ENCODE data around the gene CYFIP1.

The CYFIP1 gene

DNA sequence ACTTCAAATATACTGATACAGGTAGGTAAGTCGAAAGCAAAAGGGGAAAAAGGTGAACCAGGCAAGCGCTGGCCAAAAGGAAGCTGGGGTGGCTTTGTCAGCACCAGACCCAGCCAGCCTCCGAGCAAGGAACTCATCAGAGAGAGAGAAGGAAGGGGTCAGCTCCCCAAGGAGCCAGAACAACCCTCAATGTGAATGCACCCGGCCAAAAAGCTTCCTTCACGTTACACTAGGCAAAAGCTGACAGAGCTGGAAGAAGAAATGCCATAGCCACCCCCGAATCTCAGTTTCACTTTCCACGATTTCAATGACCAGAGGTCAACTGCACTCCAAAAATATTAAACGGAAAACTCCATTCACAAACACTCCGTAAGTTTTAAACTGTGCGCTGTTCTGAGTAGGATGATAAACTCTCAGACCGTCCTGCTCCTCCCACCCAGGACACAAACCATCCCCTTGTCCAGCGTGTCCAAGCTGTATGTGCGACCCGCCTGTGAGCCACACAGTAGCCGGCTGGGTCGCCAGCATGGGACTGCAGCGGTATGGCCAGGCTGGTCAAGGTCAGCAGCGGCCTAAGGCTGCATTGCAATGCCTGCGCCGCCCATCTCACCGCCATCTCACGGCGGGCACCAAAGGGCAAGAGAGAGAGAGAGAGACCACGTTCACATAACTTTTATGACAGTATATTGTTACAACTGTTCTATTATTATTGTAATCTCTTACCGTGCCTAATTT lies 29.7 kb downstream of the CYFIP1 start:
- DNase-seq (ENCODE audit: low read depth, low spot score), result no peak

DNA sequence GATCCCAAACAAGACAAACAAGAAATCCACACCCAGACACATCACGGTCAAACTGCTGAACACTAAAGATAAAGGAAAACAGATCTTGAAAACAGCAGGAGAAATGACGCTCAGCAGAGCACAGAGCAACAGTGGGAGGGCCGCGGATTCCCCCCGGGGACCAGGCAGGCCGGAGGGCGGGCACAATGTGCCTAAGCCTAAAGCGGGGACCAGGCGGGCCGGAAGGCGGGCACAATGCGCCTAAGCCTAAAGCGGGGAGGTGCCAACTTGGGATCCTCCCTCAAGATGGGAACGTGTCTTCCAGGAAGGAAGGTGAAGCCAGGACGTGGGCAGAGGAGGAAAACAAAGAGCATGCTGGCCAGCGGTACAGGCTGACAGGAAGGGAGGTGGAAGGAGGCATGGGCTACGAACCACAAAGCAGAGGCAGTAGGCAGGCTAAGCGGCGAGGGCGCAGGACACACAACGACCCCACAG lies 31.1 kb downstream of the CYFIP1 start:
- peak; percentile 91 for DNase-seq (ENCODE audit: low read depth, low spot score)

DNA sequence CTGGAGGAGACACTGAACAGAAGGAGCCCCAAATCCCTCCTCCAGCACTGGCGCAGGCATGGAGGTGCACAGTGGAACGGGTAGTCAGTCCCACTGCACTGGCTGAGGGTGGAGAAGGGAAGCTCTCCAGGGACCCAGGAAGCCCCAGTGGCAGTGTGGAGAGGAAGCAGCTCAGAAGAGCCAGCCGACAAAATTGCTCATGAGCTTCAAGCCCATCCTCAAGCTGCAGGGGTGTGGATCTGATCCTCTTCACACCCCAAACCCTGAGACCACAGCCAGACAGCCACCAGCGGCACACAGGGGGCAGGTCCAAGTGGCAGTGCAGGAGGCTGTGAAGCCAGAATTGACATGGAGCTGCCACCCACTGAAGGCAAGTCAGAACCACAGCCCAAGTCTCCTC lies 32.1 kb downstream of the CYFIP1 start:
- DNase-seq (ENCODE audit: low read depth, low spot score), result no peak

DNA sequence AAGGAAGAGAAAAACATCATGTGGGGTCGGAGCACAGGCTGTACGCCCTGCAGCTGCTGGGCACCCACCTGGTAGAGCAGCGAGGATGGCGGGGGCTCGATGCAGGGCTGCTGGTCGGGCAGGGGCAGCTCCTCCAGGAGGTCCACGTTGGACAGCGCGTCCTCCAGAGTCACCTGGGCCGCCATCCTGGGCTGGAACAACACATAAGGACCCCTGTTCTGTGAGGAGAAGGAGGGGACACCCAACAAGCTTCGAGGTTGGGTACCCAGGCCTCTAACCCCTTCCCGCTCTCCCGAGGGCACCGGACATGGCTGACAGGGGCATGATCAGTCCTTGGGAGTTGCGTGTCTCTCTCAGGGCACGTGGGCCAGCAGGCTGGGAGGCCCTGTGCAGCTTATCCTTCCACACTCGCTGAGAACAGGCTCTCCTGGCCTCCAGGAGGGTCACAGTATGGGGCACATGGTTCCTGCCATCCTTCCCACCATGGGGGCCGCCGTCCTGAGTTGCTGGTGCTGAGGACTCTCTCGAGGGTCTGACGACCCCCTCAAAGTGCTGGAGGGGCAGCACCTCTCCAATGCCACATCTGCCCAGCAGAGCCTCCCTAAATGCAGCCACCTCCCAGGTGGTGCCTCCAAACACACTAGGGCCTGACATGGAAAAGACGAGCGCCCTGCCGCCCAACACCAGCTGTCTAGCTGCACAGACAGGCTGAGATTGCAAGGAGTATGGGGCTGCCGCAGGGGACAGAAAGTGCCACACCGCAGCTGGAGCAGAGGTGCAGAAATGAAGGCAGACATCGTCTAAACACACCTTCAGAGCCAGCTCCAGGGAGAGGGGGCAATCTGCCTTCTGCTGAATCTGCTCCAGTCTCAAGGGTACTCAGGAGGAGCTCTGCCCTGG lies 32.8 kb downstream of the CYFIP1 start:
- no peak for DNase-seq (ENCODE audit: low read depth, low spot score)

DNA sequence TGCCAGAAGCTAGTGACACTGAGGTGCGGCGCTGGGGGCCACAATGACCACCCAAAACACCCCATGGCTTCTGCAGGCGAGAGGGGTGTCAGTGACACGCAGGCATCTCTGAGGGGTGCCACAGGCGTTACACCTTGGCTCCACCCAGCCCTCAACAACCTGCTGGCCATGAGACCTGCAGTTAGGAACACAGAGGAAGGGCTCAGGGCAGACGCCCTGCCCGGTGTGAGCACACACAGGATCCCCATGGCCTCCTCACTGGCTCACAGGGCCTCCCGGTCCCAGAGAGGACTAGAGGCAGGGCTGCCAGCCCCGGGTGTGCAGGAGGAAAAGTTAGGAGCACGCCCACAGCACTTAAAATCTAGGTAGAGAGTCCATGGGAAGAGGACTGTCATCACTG lies 35.1 kb downstream of the CYFIP1 start:
- no peak for DNase-seq (ENCODE audit: low read depth, low spot score)

DNA sequence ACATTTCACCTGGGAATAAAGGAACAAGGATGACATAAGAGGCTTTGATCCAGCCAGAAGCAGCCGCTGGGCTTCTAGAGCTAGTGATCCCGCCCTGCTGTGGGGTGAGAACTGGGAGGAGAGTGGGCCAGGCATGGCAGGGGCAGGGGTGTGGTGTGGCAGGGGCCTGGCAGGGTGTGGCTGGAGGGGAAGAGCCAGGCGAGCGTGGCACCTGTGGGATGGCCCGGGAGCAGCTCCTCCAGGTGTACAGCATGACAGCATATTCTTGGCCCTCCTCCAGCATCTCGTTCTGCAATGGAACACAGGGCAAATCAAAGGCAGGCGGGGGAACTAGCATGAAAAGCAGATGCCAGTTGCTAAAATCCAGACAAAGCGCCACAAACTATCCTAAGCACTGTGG lies 35.5 kb downstream of the CYFIP1 start:
- DNase-seq (ENCODE audit: low read depth, low spot score), result no peak

DNA sequence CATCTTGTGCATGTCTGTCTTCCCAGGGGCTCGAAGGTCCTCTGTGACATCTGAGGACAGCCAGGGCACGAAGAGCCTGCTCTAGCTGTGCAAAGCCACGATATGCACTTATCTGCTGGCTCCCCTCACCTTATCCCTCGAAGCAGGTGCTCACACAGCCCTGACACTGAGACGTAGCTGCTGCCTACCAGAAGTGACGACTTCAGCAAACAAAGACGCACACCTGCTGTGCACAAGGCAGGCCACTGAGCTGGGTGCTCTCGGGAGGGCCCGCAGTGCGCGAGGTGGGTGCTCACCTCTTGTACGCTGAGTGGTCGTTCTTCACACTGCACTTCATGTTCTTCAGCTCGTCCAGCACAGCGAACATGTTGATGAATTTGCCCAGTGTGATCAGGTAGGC lies 37.3 kb downstream of the CYFIP1 start:
- no peak for DNase-seq (ENCODE audit: low read depth, low spot score)

DNA sequence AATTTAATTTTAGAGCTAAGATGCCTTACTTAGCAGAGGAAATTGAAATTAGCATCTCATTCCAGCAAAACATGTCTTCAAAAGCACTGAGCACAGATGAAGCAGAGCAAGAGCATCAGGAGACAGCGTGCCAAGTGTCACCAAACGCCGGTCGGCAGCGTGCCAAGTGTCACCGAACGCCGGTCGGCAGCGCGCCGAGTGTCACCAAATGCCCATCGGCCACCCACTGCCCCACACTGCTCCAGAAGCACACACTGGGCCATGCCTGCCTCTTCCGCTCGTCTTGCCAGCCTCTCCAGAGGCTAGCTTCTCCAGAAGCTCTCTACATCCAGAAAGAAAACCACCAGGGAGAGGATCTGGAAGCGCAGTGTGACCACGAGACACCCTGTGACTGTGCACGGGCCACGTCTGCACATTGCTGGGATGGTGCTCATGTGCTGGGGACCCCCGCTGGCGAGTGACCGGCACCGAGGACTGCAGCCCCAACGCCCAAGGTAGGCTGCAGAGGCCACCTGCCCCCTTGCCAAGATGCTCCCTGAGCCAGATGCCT lies 37.8 kb downstream of the CYFIP1 start:
- DNase-seq (ENCODE audit: low read depth, low spot score), result no peak

DNA sequence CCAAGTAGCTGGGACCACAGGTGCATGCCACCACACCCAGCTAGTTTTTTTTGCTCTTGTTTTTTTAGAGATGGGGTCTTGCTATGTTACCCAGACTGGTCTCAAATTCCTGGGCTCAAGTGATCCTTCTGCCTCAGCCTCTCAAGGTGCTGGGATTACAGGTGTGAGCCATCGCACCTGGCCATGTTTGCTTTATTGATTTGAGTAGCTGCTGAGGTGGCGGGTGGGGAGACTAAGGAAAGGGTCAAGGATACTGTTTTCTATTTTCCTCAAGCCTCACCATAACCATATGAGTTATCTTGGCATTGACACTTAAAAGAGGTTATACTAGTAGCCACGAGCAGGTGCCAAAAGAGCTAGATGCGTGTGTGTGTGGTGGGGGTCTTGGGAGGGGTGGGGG lies 39.0 kb downstream of the CYFIP1 start:
- no peak for DNase-seq (ENCODE audit: low read depth, low spot score)

DNA sequence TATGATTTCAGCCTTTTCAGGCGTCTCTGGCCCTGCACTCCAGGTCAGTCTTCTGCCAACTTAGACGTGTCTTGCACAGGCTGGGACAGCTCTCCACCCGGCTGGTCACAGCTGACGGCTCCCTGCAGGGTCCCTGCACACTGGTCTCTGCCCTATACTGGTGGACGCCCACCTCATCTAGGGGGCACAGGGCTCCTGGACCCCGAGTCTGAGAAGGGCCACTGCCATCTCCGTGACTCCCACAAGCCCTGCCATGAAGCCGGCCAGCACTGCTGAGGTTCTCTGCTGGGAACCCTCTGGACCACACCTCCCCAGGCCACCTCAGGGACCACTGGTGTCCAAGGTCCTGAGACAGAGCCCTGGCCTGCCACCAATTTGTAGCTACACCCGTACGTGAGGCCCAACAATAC lies 40.5 kb downstream of the CYFIP1 start:
- DNase-seq (ENCODE audit: low read depth, low spot score), result no peak

DNA sequence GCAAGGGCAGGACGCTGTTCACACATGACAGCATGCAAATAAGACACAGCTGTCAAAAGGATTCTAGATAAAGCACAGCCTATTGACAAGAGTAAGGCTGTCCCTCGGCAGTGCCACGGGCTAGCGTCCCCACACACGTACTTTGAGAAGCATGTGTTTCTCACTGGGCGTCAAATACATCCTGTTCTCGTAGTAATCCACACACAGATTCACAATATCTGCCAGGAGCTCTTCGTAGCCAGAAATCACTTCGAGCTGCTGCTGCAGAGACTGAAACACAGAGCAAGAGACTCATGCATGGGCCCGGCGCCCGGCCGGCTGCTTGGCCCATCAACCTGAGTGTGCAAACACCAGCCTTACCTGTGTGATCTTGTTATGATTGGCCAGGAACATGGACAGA lies 41.1 kb downstream of the CYFIP1 start:
- no peak for DNase-seq (ENCODE audit: low read depth, low spot score)

DNA sequence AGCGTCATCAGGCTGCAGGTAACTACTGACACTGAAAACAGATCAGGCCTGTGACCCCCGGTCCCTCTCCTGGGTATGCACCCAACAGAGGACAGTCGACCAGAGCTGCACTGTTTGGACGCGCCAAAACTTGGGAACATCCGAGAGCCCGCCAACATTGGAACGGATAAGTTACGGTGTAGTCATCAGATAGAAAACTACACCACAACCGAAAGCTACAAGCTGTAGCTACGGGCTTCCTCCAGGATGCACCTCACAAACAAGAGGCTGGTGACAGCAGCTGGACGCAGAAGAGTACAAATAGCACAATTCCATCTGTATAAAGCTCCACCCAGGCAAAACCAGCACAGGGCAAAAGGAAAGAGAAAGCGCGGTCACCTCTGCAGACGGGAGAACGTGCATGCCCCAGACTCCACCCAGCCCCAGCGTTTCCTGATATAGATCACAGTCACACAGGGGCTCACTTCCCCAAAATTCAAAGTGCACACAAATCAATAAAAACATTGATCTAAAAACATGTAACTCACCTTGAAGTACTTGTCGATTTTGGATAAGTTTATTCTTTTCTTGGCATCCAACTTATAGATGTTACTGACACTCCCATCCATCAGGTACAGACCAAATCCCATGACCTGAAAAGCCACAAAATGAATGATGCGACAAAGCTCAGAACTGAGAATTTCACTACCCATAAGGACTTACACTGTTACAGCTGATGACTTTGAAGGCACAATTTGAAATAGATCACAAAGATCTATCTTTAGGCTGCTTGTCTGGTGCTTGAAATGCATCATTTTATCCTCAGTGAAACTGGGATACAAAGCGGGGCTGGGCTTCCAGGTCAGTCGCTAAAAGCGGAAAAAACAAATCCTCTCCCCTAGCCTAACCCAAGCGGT lies 43.3 kb downstream of the CYFIP1 start:
- no peak for DNase-seq (ENCODE audit: low read depth, low spot score)

DNA sequence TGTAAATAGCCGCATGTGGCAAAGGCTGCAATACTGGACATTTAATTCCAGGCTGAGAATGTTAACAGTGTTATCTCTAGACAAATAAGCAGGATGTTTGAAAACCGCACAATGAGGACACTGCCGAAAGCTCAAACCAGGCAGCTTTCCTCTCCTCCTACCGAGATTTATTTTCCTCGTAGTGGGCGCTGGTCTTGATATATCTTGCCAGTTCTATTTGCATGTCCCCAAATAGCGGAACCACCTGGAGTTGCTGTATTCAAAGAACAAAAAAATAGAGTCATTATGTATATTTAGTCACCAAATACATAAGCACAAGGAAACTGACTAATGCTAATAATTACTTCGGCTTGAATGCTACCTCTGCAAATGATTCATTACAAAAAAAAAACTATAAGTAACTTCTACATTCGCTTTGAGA lies 46.5 kb downstream of the CYFIP1 start:
- DNase-seq (ENCODE audit: low read depth, low spot score), result no peak

DNA sequence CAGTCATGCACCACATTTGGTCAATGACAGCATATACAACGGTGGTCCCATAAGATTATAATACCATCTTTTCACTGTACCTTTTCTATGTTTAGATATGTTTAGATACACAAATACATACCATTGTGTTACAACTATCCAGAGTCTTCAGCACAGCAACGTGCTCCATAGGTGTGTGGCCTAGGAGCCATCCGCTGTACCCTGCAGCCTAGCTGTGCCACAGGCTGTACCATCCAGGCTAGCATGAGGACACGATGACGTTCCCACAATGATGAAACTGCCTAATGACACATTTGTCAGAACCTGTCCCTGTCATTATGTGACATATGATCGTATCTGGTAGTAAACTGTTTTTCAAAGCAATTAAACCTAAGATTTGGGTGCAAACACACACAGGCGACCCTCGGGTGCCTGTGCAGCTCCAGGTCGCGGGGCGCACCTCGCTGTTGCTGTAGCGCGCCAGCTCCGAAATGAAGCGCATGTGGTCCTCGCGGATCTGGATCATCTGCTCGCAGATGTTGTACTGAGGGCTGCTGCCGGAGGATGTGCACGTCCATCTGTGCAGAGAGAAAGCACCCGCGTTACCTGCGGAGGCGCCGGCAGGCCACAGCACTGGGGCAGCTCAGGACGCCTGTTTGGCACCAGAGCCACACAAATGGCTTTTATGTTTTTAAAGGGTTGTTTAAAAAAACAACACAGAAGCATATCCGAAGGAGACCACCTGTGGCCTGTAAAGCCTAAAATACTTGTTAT lies 48.2 kb downstream of the CYFIP1 start:
- DNase-seq (ENCODE audit: low read depth, low spot score), result no peak

DNA sequence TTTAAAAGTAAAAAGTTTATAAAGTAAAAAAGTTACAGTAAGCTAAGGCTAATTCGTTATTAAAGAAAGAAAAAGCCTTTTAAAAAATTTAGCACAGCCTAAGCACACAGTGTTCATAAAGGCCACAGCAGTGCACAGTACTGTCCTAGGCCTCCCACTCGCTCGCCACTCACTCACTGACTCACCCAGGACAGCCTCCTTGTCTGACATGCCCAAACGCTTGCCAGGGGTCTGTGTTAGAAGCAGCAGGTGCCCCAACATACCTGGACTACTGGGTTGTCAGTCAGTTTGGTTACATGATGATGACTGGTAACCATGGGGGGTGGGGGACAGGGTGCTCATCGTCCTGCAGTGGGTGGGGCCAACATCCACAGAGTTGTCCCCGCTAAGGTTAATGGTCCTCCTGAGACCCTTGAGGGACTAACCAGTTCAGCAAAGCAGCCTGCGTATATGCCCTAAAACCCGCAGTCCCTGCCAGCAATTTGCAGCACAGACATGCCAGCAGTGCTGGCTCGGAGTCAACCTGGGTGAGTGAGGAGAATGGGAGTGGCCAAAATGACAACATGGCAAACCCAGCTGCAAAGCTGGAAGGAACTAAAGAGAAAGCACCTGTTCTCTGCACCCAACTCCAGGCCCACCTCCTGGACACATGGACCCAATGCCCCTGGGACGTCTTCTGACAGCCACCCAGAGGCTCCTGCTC lies 49.2 kb downstream of the CYFIP1 start:
- no peak for DNase-seq (ENCODE audit: low read depth, low spot score)

DNA sequence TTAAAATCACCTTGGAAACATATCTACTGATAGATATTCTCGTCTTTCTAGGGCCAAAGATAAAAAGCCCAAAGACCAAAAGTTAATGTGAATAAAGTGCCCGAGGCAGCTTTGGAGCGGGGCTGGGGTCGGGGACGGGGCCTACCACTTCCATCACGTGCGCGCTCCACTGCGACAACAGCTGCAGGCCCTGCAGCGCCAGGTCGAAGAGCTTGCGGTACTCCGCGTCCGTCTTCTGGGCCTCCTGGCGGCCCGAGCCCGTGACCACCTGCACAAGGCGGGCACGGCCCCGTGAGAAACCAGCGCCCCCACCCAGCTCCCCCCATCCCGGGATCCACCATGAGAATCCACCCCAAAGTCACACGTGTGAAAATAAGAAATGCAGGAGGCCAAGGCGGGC lies 52.4 kb downstream of the CYFIP1 start:
- DNase-seq (ENCODE audit: low read depth, low spot score), result no peak

DNA sequence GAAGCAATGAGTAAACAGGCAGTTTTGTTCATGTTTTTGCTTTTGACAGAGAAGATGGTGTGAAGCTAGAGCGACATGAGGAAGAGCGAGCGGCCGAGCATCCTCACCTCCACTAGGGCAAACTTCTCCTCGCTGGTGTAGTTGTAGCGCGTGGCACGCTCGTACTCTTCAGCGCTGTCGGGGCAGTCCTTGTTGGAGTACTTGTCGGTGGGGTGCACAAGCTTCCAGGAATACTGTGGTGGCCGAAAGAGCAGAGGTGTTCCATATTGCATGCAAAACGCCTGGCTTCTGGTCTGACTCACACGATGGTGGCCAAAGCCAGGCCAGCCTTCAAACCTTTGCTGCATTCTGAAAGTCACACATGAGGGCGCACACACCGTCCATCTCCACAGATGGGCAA lies 54.3 kb downstream of the CYFIP1 start:
- DNase-seq (ENCODE audit: low read depth, low spot score), result no peak

DNA sequence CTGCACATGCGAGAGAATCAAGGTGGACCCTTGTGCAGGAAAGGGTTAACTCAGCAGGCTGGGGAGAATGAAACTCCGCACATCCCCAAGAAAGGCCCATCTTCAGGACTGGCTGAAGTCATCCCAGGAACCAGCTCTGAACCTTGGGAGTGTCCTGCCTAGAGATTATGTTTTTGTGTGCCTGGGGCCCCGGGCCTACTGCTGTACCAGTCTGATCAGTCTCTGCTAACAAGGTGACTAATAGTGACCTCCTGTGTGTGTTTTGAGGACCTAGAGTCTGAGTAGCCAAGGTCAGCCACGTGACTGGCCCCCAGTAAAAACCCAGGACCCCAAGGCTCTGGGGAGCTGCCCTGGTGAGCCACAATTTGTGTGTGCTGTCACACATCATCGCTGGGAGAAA lies 58.2 kb downstream of the CYFIP1 start:
- DNase-seq (ENCODE audit: low read depth, low spot score), result no peak

DNA sequence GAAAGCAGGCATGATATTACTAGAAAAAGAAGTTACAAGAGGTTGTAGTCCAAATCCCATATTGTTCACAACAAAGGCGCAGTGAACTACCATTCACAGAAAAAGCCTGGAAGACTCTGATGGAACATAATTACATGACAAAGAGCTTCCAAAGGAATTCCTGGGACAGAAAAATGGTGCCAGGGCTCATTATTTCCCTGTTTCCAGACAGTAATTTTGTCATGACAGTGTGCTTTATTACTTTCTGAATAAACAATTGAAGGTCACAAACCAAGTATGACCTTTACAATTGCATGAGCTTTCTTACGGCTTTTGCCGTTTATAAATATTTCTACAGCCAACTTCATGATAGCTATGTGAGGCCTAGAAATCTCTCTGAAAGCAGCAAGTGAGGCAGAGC lies 61.0 kb downstream of the CYFIP1 start:
- DNase-seq (ENCODE audit: low read depth, low spot score), result no peak

DNA sequence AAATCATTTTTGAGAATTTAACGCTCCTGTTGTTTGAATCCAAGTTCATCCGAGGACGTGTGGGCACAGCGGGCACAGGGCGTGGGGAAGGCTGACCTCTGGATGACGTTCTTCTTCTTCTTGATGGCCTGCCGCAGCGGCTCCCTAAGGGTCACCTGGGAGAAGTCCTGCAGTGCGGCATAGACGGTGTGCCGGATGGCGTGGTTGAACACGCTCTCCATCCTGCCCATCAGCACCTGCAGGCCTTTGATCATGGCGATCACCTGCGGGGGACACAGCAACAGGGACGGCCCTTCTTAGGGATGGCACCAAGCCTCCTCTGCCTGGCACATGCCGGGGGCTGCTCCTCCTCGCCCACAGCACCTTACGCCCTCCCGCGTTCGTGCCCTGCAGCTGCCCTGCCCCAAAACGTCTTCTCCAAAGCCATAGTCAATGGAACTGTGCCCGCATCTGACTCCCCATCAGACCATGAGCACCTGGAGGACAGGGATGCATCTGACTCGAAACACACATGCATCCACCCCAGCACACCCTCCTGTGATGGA lies 61.5 kb downstream of the CYFIP1 start:
- no peak for DNase-seq (ENCODE audit: low read depth, low spot score)
